Ovary (tissue), 9 donors: ENCODE results near the gene PMPCB. TPM values are rescaled to one million over a fixed set of nuclear protein-coding genes. Genes with fewer than 3 reads are reported as not detected.

ENCODE experiments used
- DNase-seq, 5 donors: peaks; one replicate each; pipeline ENCODE4 v3.0.0-alpha.2; 2019 to 2020
- H3K27ac ChIP-seq, 2 donors: fragments of 200-600 bp; one replicate each; pipeline versions ENCODE4 v1.5.1 to v1.8.0; 2019 to 2022
- H3K27me3 ChIP-seq: fragments of 200-600 bp; one replicate; pipeline ENCODE4 v1.8.0; 2022
- H3K36me3 ChIP-seq: fragments of 200-600 bp; sonication (generic); one replicate; pipeline ENCODE4 v1.5.1; 2019
- H3K4me1 ChIP-seq: one replicate; pipeline ENCODE4 v1.8.1; 2013; ENCODE audit warnings: mild to moderate bottlenecking, moderate library complexity; ENCODE audit not compliant: insufficient read depth
- H3K4me3 ChIP-seq: fragments of 200-600 bp; sonication (generic); one replicate; pipeline ENCODE4 v1.5.1; 2017
- H3K9me3 ChIP-seq, 2 donors: fragments of 200-600 bp in 1 of 2; sonication (generic) in 1 of 2; one replicate each; pipeline versions ENCODE4 v1.5.1 to v1.8.1; 2013 to 2019; ENCODE audit warnings: mild to moderate bottlenecking in 1 of 2, moderate library complexity in 1 of 2
- EP300 ChIP-seq: sonication (generic); formaldehyde crosslinking; IDR thresholded peaks from one replicate; pipeline ENCODE4 v1.6.1; 2017; ENCODE audit warnings: antibody characterized with exemption
- POLR2A ChIP-seq: fragments of 450-650 bp; IDR thresholded peaks from one replicate; pipeline ENCODE4 v1.6.1; 2017; ENCODE audit warnings: antibody characterized with exemption, mild to moderate bottlenecking, moderate library complexity
- WGBS, 3 donors: extraction: QIAGEN DNeasy Blood & Tissue Kit in 1 of 3; methylation state at CpG; one replicate each; pipeline versions ENCODE4 v1.1.5 to v1.1.7; 2013 to 2017; 5-methylcytosine and 5-hydroxymethylcytosine counted together
- intact Hi-C, 4 donors: fragments of 100-400 bp; cut with DNase I; formaldehyde crosslinking; loops; one replicate each; pipeline versions ENCODE4 v1.11.0 to v1.15.1; 2022 to 2023
- polyA plus RNA-seq, 2 donors: library from polyadenylated mRNA; stranded (reverse); fragments of 200-250 nt in 1 of 2; fragments of 350-450 nt in 1 of 2; fragmentation: Illumina TruSeq in 1 of 2; extraction: RNeasy Lipid Tissue Mini Kit (QIAGEN cat#74804) in 1 of 2; gene quantifications; one replicate each; pipeline ENCODE4 v1.2.3, GENCODE V29; 2013 to 2014
- total RNA-seq, 7 donors: library from RNA; depleted of rRNA in 2 of 7; stranded (reverse); fragments of >200 nt in 2 of 7; fragmentation: NEBNext Ultra II Directional in 3 of 7; extraction: Animal tissue kit (Norgen Biotek cat#: 25700) in 3 of 7; gene quantifications; one replicate each; pipeline versions ENCODE4 v1.1.0 to v1.2.4, GENCODE V29; 2016 to 2023
- TF ChIP-seq, protein P1 (sequence below), 3 donors: fragments of 450-650 bp in 2 of 3; fragments of 200-600 bp in 1 of 3; IDR thresholded peaks; one replicate each; pipeline versions ENCODE4 v1.5.1 to v1.8.0; 2016 to 2022; ENCODE audit warnings: antibody characterized with exemption in 3 of 3, mild to moderate bottlenecking in 1 of 3
- donor health status: DM: no; HTN: no; CAD: no; lungs with moderate emphysema.
- donor health status: DM: no; HTN: no; CAD: no.
- donor health status: Bipolar disorder and iron deficiency.
- donor health status: DM: yes; HTN: yes; CAD: no.
- donor health status: DM: no; HTN: no; CAD: no.
- donor health status: DM: yes; HTN: yes; CAD: no.

The PMPCB gene
- total and polyA plus RNA-seq, 9 donors = 41.2 to 87.0 (median 63.4) TPM

DNA sequence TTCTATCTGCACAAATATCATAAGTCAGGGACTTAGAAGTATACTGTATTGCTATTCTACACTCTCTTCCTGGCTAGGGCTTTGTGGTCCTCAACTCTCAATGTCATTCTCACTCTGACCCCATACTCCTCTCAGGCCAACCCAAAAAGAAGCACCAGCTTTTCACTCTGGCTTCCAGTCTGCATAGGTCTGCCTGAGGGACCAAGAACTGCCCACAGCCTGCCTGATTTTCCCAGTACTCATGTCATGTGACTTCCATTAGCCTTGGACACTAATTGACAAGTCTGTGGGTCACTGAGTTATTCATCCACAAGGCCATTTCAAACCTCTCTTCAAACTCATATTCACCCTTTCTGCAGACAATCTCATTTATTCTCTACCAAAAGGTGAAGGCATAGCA is 19.8 kb downstream of the PMPCB start:
- Histone ChIP-seq H3K4me1 (no peaks in the 10 kb centered on the region), H3K36me3 (no peaks in the 10 kb centered on the region)
- intact Hi-C loops = no loop called here

DNA sequence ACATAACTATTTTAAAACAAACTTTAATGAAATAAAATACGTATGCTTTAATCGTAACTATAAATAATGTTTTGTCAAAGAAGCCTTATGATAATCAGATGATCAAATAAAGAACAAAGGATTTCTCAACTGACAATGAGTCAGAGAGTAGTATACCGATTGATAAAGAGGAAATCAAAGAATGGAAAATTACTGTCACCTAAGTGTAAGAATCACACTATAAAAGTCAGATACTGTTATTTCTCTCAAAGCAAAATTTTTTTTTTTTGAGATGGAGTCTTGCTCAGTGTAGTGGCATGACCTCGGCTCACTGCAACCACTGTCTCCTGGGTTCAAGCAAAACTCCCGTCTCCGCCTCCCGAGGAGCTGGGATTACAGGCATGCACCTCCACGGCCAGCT is 28.5 kb downstream of the PMPCB start:
- TF ChIP-seq, protein P1, sequence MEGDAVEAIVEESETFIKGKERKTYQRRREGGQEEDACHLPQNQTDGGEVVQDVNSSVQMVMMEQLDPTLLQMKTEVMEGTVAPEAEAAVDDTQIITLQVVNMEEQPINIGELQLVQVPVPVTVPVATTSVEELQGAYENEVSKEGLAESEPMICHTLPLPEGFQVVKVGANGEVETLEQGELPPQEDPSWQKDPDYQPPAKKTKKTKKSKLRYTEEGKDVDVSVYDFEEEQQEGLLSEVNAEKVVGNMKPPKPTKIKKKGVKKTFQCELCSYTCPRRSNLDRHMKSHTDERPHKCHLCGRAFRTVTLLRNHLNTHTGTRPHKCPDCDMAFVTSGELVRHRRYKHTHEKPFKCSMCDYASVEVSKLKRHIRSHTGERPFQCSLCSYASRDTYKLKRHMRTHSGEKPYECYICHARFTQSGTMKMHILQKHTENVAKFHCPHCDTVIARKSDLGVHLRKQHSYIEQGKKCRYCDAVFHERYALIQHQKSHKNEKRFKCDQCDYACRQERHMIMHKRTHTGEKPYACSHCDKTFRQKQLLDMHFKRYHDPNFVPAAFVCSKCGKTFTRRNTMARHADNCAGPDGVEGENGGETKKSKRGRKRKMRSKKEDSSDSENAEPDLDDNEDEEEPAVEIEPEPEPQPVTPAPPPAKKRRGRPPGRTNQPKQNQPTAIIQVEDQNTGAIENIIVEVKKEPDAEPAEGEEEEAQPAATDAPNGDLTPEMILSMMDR (IDR thresholded peaks at IDR 0.05) = no peak
- TF ChIP-seq EP300 (no peak), POLR2A (no peak)
- Histone ChIP-seq H3K9me3 (no peaks in the 10 kb centered on the region), H3K36me3 (no peaks in the 10 kb centered on the region), H3K27ac (no peak overlapping the region), H3K4me3 (no peak overlapping the region), H3K27me3 (no peaks in the 10 kb centered on the region), H3K4me1 (no peaks in the 10 kb centered on the region)
- intact Hi-C loops = no loop called here
- no peak for DNase-seq
- 91 to 95% (median 93%) methylated on average over 8 of the region's 8 CpGs for WGBS, 3 donors

More for the DNA sequence above, 19.8 kb downstream of the PMPCB start:
- TF ChIP-seq EP300 (no peak), POLR2A (no peak)
- TF ChIP-seq, protein P1 (IDR thresholded peaks at IDR 0.05) = no peak
- Histone ChIP-seq H3K9me3 (no peaks in the 10 kb centered on the region), H3K4me3 (no peak overlapping the region), H3K27me3 (no peaks in the 10 kb centered on the region), H3K27ac (no peak overlapping the region)
- no peak for DNase-seq

DNA sequence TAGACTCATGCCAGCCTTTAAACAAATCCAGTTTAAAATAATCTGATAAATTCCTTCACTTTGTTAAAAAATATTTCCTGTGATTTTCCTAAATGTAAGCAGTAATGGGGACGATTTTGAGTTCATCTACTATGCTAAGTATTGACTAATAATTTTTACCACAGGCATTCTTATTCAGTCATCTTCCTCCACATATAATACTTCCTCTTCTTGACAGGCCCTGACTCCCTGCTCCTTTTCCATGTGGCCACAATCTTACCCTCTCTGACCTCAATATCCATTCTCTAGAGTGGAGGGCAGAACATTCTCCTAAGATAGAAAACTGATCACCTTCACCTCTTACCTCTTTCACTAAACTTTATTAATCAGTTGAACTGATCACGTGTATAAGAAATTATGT is 39.5 kb downstream of the PMPCB start:
- Histone ChIP-seq H3K36me3 (no peaks in the 10 kb centered on the region), H3K9me3 (no peaks in the 10 kb centered on the region), H3K4me1 (no peaks in the 10 kb centered on the region), H3K27ac (no peak overlapping the region), H3K4me3 (no peak overlapping the region), H3K27me3 (no peaks in the 10 kb centered on the region)
- WGBS, 3 donors = 82 to 94% (median 92%) methylated on average over 2 of the region's 2 CpGs
- TF ChIP-seq POLR2A (no peak), EP300 (no peak)
- TF ChIP-seq, protein P1 (IDR thresholded peaks at IDR 0.05) = no peak
- intact Hi-C loops = no loop called here
- no peak for DNase-seq

DNA sequence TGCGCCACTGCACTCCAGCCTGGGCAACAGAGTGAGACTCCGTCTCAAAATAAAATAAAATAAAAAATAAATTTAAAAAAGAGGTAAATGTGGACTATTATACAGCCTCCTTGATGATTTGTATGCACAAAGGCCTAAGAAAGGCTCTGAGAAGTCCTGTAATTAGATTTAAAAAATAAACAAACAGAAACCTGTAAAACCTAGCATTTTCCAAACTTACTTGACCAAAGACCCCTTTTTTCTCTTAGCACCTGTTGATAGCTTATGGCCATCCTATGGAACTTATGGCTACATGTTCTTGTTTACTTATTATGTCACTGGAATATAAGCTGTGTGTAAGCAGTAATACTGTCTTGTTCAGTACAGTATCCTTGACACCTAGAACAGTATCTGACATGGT is 41.6 kb downstream of the PMPCB start:
- no peak overlapping the region for H3K4me3 ChIP-seq
- no peaks in the 10 kb centered on the region for H3K36me3 ChIP-seq
- TF ChIP-seq POLR2A = no peak
- H3K27ac ChIP-seq = no peak overlapping the region
- H3K27me3 ChIP-seq = no peaks in the 10 kb centered on the region
- intact Hi-C loops = no loop called here
- H3K9me3 ChIP-seq = no peaks in the 10 kb centered on the region
- WGBS, 3 donors = 98 to 99% (median 99%) methylated on average over 2 of the region's 2 CpGs
- no peaks in the 10 kb centered on the region for H3K4me1 ChIP-seq
- no peak for DNase-seq

DNA sequence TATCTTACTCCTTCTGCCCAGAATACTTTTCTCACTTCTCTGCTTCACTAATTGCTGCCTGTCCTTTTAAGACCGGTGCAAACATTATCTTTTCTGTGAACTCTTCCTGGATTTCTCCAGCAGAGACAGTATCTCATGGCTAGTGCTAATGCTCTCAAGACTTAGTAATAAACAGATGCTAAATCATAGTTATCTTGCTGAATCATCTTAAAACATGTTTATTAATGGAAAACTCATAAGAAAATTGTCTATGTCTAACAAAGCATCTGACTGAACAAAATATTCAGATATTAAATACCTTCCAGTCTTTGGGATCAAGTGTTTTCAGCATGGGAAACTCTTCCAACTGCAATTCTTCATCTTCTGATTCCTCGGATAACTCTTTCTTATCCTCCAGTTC is 44.2 kb downstream of the PMPCB start:
- H3K27me3 ChIP-seq = no peaks in the 10 kb centered on the region
- H3K4me3 ChIP-seq = no peak overlapping the region
- no peaks in the 10 kb centered on the region for H3K4me1 ChIP-seq
- no peaks in the 10 kb centered on the region for H3K9me3 ChIP-seq
- no peak for TF ChIP-seq EP300
- no peak for TF ChIP-seq POLR2A
- TF ChIP-seq, protein P1 (IDR thresholded peaks at IDR 0.05) = no peak
- H3K27ac ChIP-seq = no peak overlapping the region
- no peaks in the 10 kb centered on the region for H3K36me3 ChIP-seq
- 79 to 88% (median 82%) methylated on average over 2 of the region's 2 CpGs for WGBS, 3 donors
- intact Hi-C loops = no loop called here
- no peak for DNase-seq
